HG03060 (cell line): ENCODE measurements around the gene MGAT5B.
"Not testable (repeated sequence)": the region's sequence is repeated elsewhere in the genome, so short reads cannot be mapped to it uniquely, and the experiment has no call there.

Experiments used
- ATAC-seq: cut with Tn5 transposase; IDR thresholded peaks from one replicate; pipeline ENCODE4 v1.9.1; 2021; ENCODE audit warnings: low read depth, moderate number of reproducible peaks; ENCODE audit not compliant: unreplicated experiment

MGAT5B gene

GRCh38 chr17:76967762-76968161, 99.6 kb downstream of the MGAT5B start:
- no peak for ATAC-seq

- ATAC-seq, result no peak
Measured at GRCh38 chr17:76968707-76969597, 100.7 kb downstream of the MGAT5B start.

- ATAC-seq, result no peak
Measured at GRCh38 chr17:76969598-76970172, 101.5 kb downstream of the MGAT5B start.

- ATAC-seq, result not testable (repeated sequence)
Measured at GRCh38 chr17:76970228-76970627, 102.0 kb downstream of the MGAT5B start.

GRCh38 chr17:76972046-76972641, 103.9 kb downstream of the MGAT5B start:
- ATAC-seq, result no peak

GRCh38 chr17:76973040-76973439, 104.8 kb downstream of the MGAT5B start:
- no peak for ATAC-seq

- ATAC-seq, result no peak
Measured at GRCh38 chr17:76974721-76975120, 106.5 kb downstream of the MGAT5B start.

GRCh38 chr17:76978050-76978449, 109.8 kb downstream of the MGAT5B start:
- not testable (repeated sequence) for ATAC-seq

GRCh38 chr17:76981545-76982295, 113.5 kb downstream of the MGAT5B start:
- no peak for ATAC-seq

GRCh38 chr17:76982408-76983074, 114.3 kb downstream of the MGAT5B start:
- no peak for ATAC-seq

GRCh38 chr17:76983075-76983775, 115.0 kb downstream of the MGAT5B start:
- ATAC-seq, result no peak

- no peak for ATAC-seq
Measured at GRCh38 chr17:76986365-76986764, 118.2 kb downstream of the MGAT5B start.

- ATAC-seq, result no peak
Measured at GRCh38 chr17:76987486-76988093, 119.4 kb downstream of the MGAT5B start.

- no peak for ATAC-seq
Measured at GRCh38 chr17:76988796-76989195, 120.6 kb downstream of the MGAT5B start.

- no peak for ATAC-seq
Measured at GRCh38 chr17:76989519-76989918, 121.3 kb downstream of the MGAT5B start.

- no peak for ATAC-seq
Measured at GRCh38 chr17:76992891-76993290, 124.7 kb downstream of the MGAT5B start.

- ATAC-seq, result no peak
Measured at GRCh38 chr17:76993651-76994050, 125.4 kb downstream of the MGAT5B start.

- ATAC-seq, result no peak
Measured at GRCh38 chr17:76994237-76994637, 126.0 kb downstream of the MGAT5B start.

GRCh38 chr17:76995387-76996105, 127.3 kb downstream of the MGAT5B start:
- ATAC-seq, result no peak
